Activated CD4-positive, alpha-beta T cell treated with anti-CD3 and anti-CD28 coated beads for 4 hours (primary cell): Measurements from ENCODE around the gene GFRA3.

Experiments used
- DNase-seq, 2 donors: peaks; one replicate each; pipeline ENCODE4 v3.0.0-alpha.2; 2020

Gene GFRA3

GRCh38 chr5:138246334-138246733, 28.1 kb downstream of the GFRA3 start:
- no peak for DNase-seq

- no peak for DNase-seq
Measured at GRCh38 chr5:138245717-138246116, 28.7 kb downstream of the GFRA3 start.

- DNase-seq: no peak
Measured at GRCh38 chr5:138243794-138244193, 30.6 kb downstream of the GFRA3 start.

GRCh38 chr5:138241688-138242571, 32.5 kb downstream of the GFRA3 start:
- DNase-seq: peak in 1 of 2 donors; percentile 5

GRCh38 chr5:138240650-138241385, 33.6 kb downstream of the GFRA3 start:
- no peak for DNase-seq

GRCh38 chr5:138238034-138238433, 36.4 kb downstream of the GFRA3 start:
- DNase-seq: no peak

GRCh38 chr5:138234651-138235050, 39.8 kb downstream of the GFRA3 start:
- no peak for DNase-seq

- DNase-seq: no peak
Measured at GRCh38 chr5:138233280-138233679, 41.1 kb downstream of the GFRA3 start.

GRCh38 chr5:138230981-138231589, 43.3 kb downstream of the GFRA3 start:
- DNase-seq: no peak

- DNase-seq: no peak
Measured at GRCh38 chr5:138230261-138230660, 44.2 kb downstream of the GFRA3 start.

- no peak for DNase-seq
Measured at GRCh38 chr5:138229387-138229786, 45.0 kb downstream of the GFRA3 start.

GRCh38 chr5:138226910-138227309, 47.5 kb downstream of the GFRA3 start:
- no peak for DNase-seq

- DNase-seq: no peak
Measured at GRCh38 chr5:138224712-138225111, 49.7 kb downstream of the GFRA3 start.

GRCh38 chr5:138223532-138223931, 50.9 kb downstream of the GFRA3 start:
- no peak for DNase-seq

- no peak for DNase-seq
Measured at GRCh38 chr5:138216799-138217198, 57.6 kb downstream of the GFRA3 start.

GRCh38 chr5:138213161-138214029, 61.0 kb downstream of the GFRA3 start, which contains the start of gene CDC23:
TSS of gene CDC23 (minus strand) at chr5:138213323. CDS start at chr5:138213312, 11 bp downstream.
- peak; percentile 87 to 90 for DNase-seq

GRCh38 chr5:138212828-138213160, 61.6 kb downstream of the GFRA3 start:
- no peak for DNase-seq

GRCh38 chr5:138210985-138211384, 63.4 kb downstream of the GFRA3 start:
- DNase-seq: no peak
